Activated CD4-positive, CD25-positive, alpha-beta regulatory T cell treated with anti-CD3 and anti-CD28 coated beads, Interleukin-2, amount 50 U/mL, for 72 hours (primary cell): ENCODE measurements around the gene ACKR3.

Source experiments
- DNase-seq: peaks from one replicate; pipeline ENCODE4 v3.0.0; 2021

ACKR3 gene

GRCh38 chr2:236569573-236569973 is at the start of gene ACKR3:
Gene ACKR3 (plus strand): TSS chr2:236569825. CDS start chr2:236580466, 10,641 bp downstream.
- peak; percentile 39 for DNase-seq

- no peak for DNase-seq
Observed at GRCh38 chr2:236521556-236521955, 48.1 kb upstream of the ACKR3 start.

- DNase-seq = no peak
Observed at GRCh38 chr2:236523249-236523648, 46.4 kb upstream of the ACKR3 start.

- no peak for DNase-seq
Observed at GRCh38 chr2:236525411-236525997, 44.1 kb upstream of the ACKR3 start.

GRCh38 chr2:236526455-236527158 is 43.0 kb upstream of the ACKR3 start:
- DNase-seq = no peak

GRCh38 chr2:236527159-236527630 is 42.4 kb upstream of the ACKR3 start:
- no peak for DNase-seq

GRCh38 chr2:236529606-236530005 is 40.0 kb upstream of the ACKR3 start:
- no peak for DNase-seq

- DNase-seq = no peak
Observed at GRCh38 chr2:236530512-236530911, 39.1 kb upstream of the ACKR3 start.

- DNase-seq = no peak
Observed at GRCh38 chr2:236531195-236531594, 38.4 kb upstream of the ACKR3 start.

- no peak for DNase-seq
Observed at GRCh38 chr2:236531996-236532395, 37.6 kb upstream of the ACKR3 start.

GRCh38 chr2:236533343-236533742 is 36.3 kb upstream of the ACKR3 start:
- no peak for DNase-seq

GRCh38 chr2:236535024-236535423 is 34.6 kb upstream of the ACKR3 start:
- DNase-seq = no peak

GRCh38 chr2:236536727-236537398 is 32.8 kb upstream of the ACKR3 start:
- DNase-seq = peak; percentile 49

- peak; percentile 33 for DNase-seq
Observed at GRCh38 chr2:236538242-236538641, 31.4 kb upstream of the ACKR3 start.

GRCh38 chr2:236541008-236541562 is 28.5 kb upstream of the ACKR3 start:
- no peak for DNase-seq

GRCh38 chr2:236544362-236544761 is 25.3 kb upstream of the ACKR3 start:
- DNase-seq = no peak

- no peak for DNase-seq
Observed at GRCh38 chr2:236545248-236545658, 24.4 kb upstream of the ACKR3 start.

- DNase-seq = no peak
Observed at GRCh38 chr2:236545814-236546480, 23.7 kb upstream of the ACKR3 start.

- peak; percentile 40 for DNase-seq
Observed at GRCh38 chr2:236546561-236547002, 23.0 kb upstream of the ACKR3 start.

- DNase-seq = no peak
Observed at GRCh38 chr2:236547725-236548124, 21.9 kb upstream of the ACKR3 start.

GRCh38 chr2:236548179-236548921 is 21.3 kb upstream of the ACKR3 start:
- DNase-seq = no peak

- no peak for DNase-seq
Observed at GRCh38 chr2:236549165-236549564, 20.5 kb upstream of the ACKR3 start.
